ENCODE data around the gene CMAS.
A peak's percentile ranks its signal among the peaks of the same experiment; 100 is the strongest.
"Not testable (repeated sequence)": the region's sequence is repeated elsewhere in the genome, so short reads cannot be mapped to it uniquely, and the experiment has no call there.

The CMAS gene

DNA sequence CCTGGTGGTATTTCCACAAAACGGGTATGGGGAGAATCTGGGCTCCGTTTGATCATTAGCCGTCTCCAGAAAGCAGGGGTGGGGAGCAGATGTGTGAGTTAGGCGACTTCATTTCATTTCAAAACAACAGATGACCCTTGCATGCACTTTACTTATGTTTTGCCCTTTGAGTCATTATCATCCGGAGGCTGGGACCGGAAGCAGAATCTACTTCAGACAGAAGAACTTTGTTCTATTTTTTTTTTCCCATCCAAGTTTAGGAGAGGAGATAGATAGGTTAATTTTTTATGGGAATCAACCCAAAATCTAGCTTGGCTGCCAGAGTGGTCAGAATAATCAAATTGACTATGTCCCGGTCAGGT lies 31.3 kb upstream of the CMAS start:
- H4K20me1 ChIP-seq (ENCODE audit: insufficient read depth, low read length), result no peaks in the 10 kb centered on the region
- H3K4me3 ChIP-seq (ENCODE audit: low read depth in 1 of 2, low read length in 2 of 2), result no peak overlapping the region
- H3K4me2 ChIP-seq (ENCODE audit: insufficient read depth, low read length), result no peak overlapping the region
- H3K9me3 ChIP-seq (ENCODE audit: insufficient read depth, low read length, severe bottlenecking), result no peaks in the 10 kb centered on the region
- DNase-seq (no peak), ATAC-seq (ENCODE audit: insufficient read depth, low read depth) (no peak)
- H3K9ac ChIP-seq (ENCODE audit: low read depth, low read length), result no peak overlapping the region
- no peak for TF ChIP-seq EZH2 (IDR thresholded peaks at IDR 0.05; ENCODE audit: borderline replicate concordance, low read depth, low read length, severe bottlenecking)
- TF ChIP-seq, protein P1, sequence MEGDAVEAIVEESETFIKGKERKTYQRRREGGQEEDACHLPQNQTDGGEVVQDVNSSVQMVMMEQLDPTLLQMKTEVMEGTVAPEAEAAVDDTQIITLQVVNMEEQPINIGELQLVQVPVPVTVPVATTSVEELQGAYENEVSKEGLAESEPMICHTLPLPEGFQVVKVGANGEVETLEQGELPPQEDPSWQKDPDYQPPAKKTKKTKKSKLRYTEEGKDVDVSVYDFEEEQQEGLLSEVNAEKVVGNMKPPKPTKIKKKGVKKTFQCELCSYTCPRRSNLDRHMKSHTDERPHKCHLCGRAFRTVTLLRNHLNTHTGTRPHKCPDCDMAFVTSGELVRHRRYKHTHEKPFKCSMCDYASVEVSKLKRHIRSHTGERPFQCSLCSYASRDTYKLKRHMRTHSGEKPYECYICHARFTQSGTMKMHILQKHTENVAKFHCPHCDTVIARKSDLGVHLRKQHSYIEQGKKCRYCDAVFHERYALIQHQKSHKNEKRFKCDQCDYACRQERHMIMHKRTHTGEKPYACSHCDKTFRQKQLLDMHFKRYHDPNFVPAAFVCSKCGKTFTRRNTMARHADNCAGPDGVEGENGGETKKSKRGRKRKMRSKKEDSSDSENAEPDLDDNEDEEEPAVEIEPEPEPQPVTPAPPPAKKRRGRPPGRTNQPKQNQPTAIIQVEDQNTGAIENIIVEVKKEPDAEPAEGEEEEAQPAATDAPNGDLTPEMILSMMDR (IDR thresholded peaks at IDR 0.05; ENCODE audit: borderline replicate concordance, extremely low read depth, low read length, poor library complexity, severe bottlenecking), result no peak
- H3K4me1 ChIP-seq (ENCODE audit: insufficient read depth, low read length), result no peaks in the 10 kb centered on the region
- H3K27me3 ChIP-seq (ENCODE audit: insufficient read depth, low read length, poor library complexity), result peaks cover 3% of the 10 kb centered on the region
- H3K79me2 ChIP-seq (ENCODE audit: insufficient read depth, low read length), result no peaks in the 10 kb centered on the region
- no peaks in the 10 kb centered on the region for H3K36me3 ChIP-seq (ENCODE audit: insufficient read depth, low read length)
- H2AFZ ChIP-seq (ENCODE audit: low read depth, low read length), result no peak overlapping the region
- no peak overlapping the region for H3K27ac ChIP-seq (ENCODE audit: low read length)

DNA sequence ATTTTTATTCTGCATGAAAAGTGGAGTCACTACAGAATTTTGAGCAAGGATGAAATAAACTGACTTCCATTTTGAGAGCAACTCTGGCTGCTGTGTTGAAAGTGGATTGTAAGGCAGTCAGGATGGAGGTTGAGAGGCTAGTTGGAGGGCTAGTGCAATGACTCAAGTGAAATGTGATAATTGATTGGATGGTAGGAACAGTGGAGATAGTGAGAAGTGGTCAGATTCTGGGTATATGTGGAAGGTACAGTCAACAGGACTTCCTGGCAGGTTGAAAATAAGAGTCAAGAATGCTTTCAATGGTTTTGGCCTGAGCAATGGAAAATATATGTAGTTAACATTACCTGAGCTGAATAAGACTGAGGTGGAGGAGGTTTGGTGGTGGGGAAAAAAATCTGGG lies 29.0 kb upstream of the CMAS start:
- Histone ChIP-seq H3K4me1 (ENCODE audit: insufficient read depth, low read length) (no peaks in the 10 kb centered on the region), H4K20me1 (ENCODE audit: insufficient read depth, low read length) (no peaks in the 10 kb centered on the region), H3K27me3 (ENCODE audit: insufficient read depth, low read length, poor library complexity) (peaks cover 3% of the 10 kb centered on the region), H3K4me3 (ENCODE audit: low read depth in 1 of 2, low read length in 2 of 2) (no peak overlapping the region), H2AFZ (ENCODE audit: low read depth, low read length) (no peak overlapping the region), H3K9me3 (ENCODE audit: insufficient read depth, low read length, severe bottlenecking) (no peaks in the 10 kb centered on the region), H3K79me2 (ENCODE audit: insufficient read depth, low read length) (no peaks in the 10 kb centered on the region), H3K4me2 (ENCODE audit: insufficient read depth, low read length) (no peak overlapping the region), H3K9ac (ENCODE audit: low read depth, low read length) (no peak overlapping the region), H3K36me3 (ENCODE audit: insufficient read depth, low read length) (no peaks in the 10 kb centered on the region), H3K27ac (ENCODE audit: low read length) (no peak overlapping the region)
- DNase-seq, result no peak
- ATAC-seq (ENCODE audit: insufficient read depth, low read depth), result no peak
- TF ChIP-seq EZH2 (IDR thresholded peaks at IDR 0.05; ENCODE audit: borderline replicate concordance, low read depth, low read length, severe bottlenecking), result no peak
- TF ChIP-seq, protein P1 (IDR thresholded peaks at IDR 0.05; ENCODE audit: borderline replicate concordance, extremely low read depth, low read length, poor library complexity, severe bottlenecking), result no peak

DNA sequence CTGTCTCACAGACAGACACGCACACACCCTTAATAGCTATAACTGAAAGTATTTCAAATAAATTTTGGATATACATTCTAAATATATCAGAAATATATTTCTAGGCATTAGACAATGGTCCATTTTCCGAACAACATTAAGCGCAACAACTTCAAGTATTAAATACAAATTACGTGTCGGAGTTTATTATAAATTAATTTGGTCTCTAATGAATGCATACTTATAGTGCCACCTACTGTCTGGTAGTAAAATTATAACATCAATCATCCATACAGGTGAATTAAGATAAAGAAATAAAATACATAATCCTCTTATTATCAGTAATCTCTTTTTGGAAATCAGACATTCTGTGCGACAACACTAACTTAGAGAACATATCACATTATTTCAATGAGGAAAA lies 27.2 kb upstream of the CMAS start:
- no peak overlapping the region for H3K4me3 ChIP-seq (ENCODE audit: low read depth in 1 of 2, low read length in 2 of 2)
- no peak overlapping the region for H2AFZ ChIP-seq (ENCODE audit: low read depth, low read length)
- H3K27ac ChIP-seq (ENCODE audit: low read length), result no peak overlapping the region
- H4K20me1 ChIP-seq (ENCODE audit: insufficient read depth, low read length), result no peaks in the 10 kb centered on the region
- TF ChIP-seq EZH2 (IDR thresholded peaks at IDR 0.05; ENCODE audit: borderline replicate concordance, low read depth, low read length, severe bottlenecking), result no peak
- TF ChIP-seq, protein P1 (IDR thresholded peaks at IDR 0.05; ENCODE audit: borderline replicate concordance, extremely low read depth, low read length, poor library complexity, severe bottlenecking), result peak; percentile 51
- H3K9me3 ChIP-seq (ENCODE audit: insufficient read depth, low read length, severe bottlenecking), result peaks cover 9% of the 10 kb centered on the region
- ATAC-seq (ENCODE audit: insufficient read depth, low read depth), result no peak
- no peak overlapping the region for H3K4me2 ChIP-seq (ENCODE audit: insufficient read depth, low read length)
- H3K4me1 ChIP-seq (ENCODE audit: insufficient read depth, low read length), result no peaks in the 10 kb centered on the region
- H3K9ac ChIP-seq (ENCODE audit: low read depth, low read length), result no peak overlapping the region
- H3K27me3 ChIP-seq (ENCODE audit: insufficient read depth, low read length, poor library complexity), result peaks cover 3% of the 10 kb centered on the region
- no peaks in the 10 kb centered on the region for H3K36me3 ChIP-seq (ENCODE audit: insufficient read depth, low read length)
- DNase-seq, result no peak
- H3K79me2 ChIP-seq (ENCODE audit: insufficient read depth, low read length), result no peaks in the 10 kb centered on the region

DNA sequence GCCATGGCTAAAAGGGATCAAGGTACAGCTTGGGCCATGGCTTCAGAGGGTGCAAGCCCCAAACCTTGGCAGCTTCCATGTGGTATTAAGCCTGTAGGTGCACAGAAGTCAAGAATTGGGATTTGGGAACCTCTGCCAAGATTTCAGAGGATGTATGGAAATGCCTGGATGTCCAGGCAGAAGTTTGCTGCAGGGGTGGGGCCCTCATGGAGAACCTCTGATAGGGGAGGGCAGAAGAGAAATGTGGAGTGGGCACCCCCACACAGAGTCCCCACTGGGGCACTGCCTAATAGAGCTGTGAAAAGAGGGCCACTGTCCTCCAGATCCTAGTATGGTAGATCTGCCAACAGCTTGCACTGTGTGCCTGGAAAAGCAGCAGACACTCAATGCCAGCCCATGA lies 22.5 kb upstream of the CMAS start:
- not testable (repeated sequence) for H4K20me1 ChIP-seq (ENCODE audit: insufficient read depth, low read length); H3K9ac ChIP-seq (ENCODE audit: low read depth, low read length); H3K9me3 ChIP-seq (ENCODE audit: insufficient read depth, low read length, severe bottlenecking); H3K79me2 ChIP-seq (ENCODE audit: insufficient read depth, low read length); DNase-seq; ATAC-seq (ENCODE audit: insufficient read depth, low read depth); H3K36me3 ChIP-seq (ENCODE audit: insufficient read depth, low read length); H3K27ac ChIP-seq (ENCODE audit: low read length); H3K4me2 ChIP-seq (ENCODE audit: insufficient read depth, low read length); H3K4me3 ChIP-seq (ENCODE audit: low read depth in 1 of 2, low read length in 2 of 2); H2AFZ ChIP-seq (ENCODE audit: low read depth, low read length); H3K27me3 ChIP-seq (ENCODE audit: insufficient read depth, low read length, poor library complexity); H3K4me1 ChIP-seq (ENCODE audit: insufficient read depth, low read length)
